HEK293 (cell line): Measurements from ENCODE around the gene PPM1N.

ENCODE experiments used
- AEBP2 ChIP-seq: fragments of 450-650 bp; formaldehyde crosslinking; IDR thresholded peaks from 2 replicates; pipeline ENCODE4 v1.5.1; 2016; ENCODE audit warnings: missing biosample characterization, missing genetic modification characterization, borderline replicate concordance
- BCL11A ChIP-seq: fragments of 450-650 bp; formaldehyde crosslinking; IDR thresholded peaks from 2 replicates; pipeline ENCODE4 v1.5.1; 2016; ENCODE audit warnings: low read depth, missing biosample characterization, missing genetic modification characterization
- CTCF ChIP-seq: fragments of 450-650 bp; formaldehyde crosslinking; IDR thresholded peaks from 2 replicates; pipeline ENCODE4 v1.5.1; 2016; ENCODE audit warnings: missing biosample characterization, missing genetic modification characterization
- HIC1 ChIP-seq: fragments of 450-650 bp; formaldehyde crosslinking; IDR thresholded peaks from 2 replicates; pipeline ENCODE4 v1.5.1; 2016; ENCODE audit warnings: missing biosample characterization, missing genetic modification characterization
- OVOL3 ChIP-seq: fragments of 450-650 bp; formaldehyde crosslinking; IDR thresholded peaks from 2 replicates; pipeline ENCODE4 v1.5.1; 2016; ENCODE audit warnings: missing biosample characterization, missing genetic modification characterization
- SP7 ChIP-seq: fragments of 450-650 bp; formaldehyde crosslinking; IDR thresholded peaks from 2 replicates; pipeline ENCODE4 v1.5.1; 2016; ENCODE audit warnings: missing biosample characterization, missing genetic modification characterization
- YY1 ChIP-seq: fragments of 450-650 bp; formaldehyde crosslinking; IDR thresholded peaks from 2 replicates; pipeline ENCODE4 v1.5.1; 2018; ENCODE audit warnings: missing biosample characterization, missing genetic modification characterization
- ZBTB44 ChIP-seq: fragments of 450-650 bp; IDR thresholded peaks from 2 replicates; pipeline ENCODE4 v1.5.1; 2018; ENCODE audit warnings: missing biosample characterization, mild to moderate bottlenecking, missing genetic modification characterization
- ZBTB6 ChIP-seq: fragments of 450-650 bp; formaldehyde crosslinking; IDR thresholded peaks from 2 replicates; pipeline ENCODE4 v1.5.1; 2017; ENCODE audit warnings: missing biosample characterization, missing genetic modification characterization
- ZFP69B ChIP-seq: fragments of 450-650 bp; formaldehyde crosslinking; IDR thresholded peaks from 2 replicates; pipeline ENCODE4 v1.5.1; 2016; ENCODE audit warnings: missing biosample characterization, missing genetic modification characterization
- ZNF24 ChIP-seq: fragments of 450-650 bp; formaldehyde crosslinking; IDR thresholded peaks from 2 replicates; pipeline ENCODE4 v1.5.1; 2016; ENCODE audit warnings: missing biosample characterization, missing genetic modification characterization
- ZNF324 ChIP-seq: fragments of 450-650 bp; formaldehyde crosslinking; IDR thresholded peaks from 2 replicates; pipeline ENCODE4 v1.5.1; 2016; ENCODE audit warnings: missing biosample characterization, missing genetic modification characterization
- ZNF398 ChIP-seq: fragments of 450-650 bp; formaldehyde crosslinking; IDR thresholded peaks from 2 replicates; pipeline ENCODE4 v1.5.1; 2017; ENCODE audit warnings: missing biosample characterization, missing genetic modification characterization
- ZNF433 ChIP-seq: fragments of 450-650 bp; formaldehyde crosslinking; IDR thresholded peaks from 2 replicates; pipeline ENCODE4 v1.5.1; 2016; ENCODE audit warnings: missing biosample characterization, missing genetic modification characterization, low read depth
- ZNF48 ChIP-seq: fragments of 450-650 bp; formaldehyde crosslinking; IDR thresholded peaks from 2 replicates; pipeline ENCODE4 v1.5.1; 2016; ENCODE audit warnings: missing biosample characterization, missing genetic modification characterization
- ZNF501 ChIP-seq: fragments of 450-650 bp; formaldehyde crosslinking; IDR thresholded peaks from 2 replicates; pipeline ENCODE4 v1.5.1; 2016; ENCODE audit warnings: missing biosample characterization, missing genetic modification characterization
- ZNF518A ChIP-seq: fragments of 450-650 bp; formaldehyde crosslinking; conservative IDR thresholded peaks from 2 replicates; pipeline ENCODE4 v1.5.1; 2016; ENCODE audit warnings: low read depth, missing biosample characterization, missing genetic modification characterization
- ZNF580 ChIP-seq: fragments of 450-650 bp; formaldehyde crosslinking; IDR thresholded peaks from 2 replicates; pipeline ENCODE4 v1.5.1; 2016; ENCODE audit warnings: missing biosample characterization, missing genetic modification characterization
- ZNF704 ChIP-seq: fragments of 450-650 bp; formaldehyde crosslinking; IDR thresholded peaks from 2 replicates; pipeline ENCODE4 v1.5.1; 2016; ENCODE audit warnings: missing biosample characterization, missing genetic modification characterization
- ZNF792 ChIP-seq: fragments of 450-650 bp; formaldehyde crosslinking; IDR thresholded peaks from 2 replicates; pipeline ENCODE4 v1.5.1; 2016; ENCODE audit warnings: missing biosample characterization, missing genetic modification characterization

Gene PPM1N

GRCh38 chr19:45468803-45469131 is 29.5 kb upstream of the PPM1N start (continued):
- TF ChIP-seq ZNF398 (peak; percentile 73), ZNF792 (tag by site-specific recombination) (no peak), ZNF433 (tag by site-specific recombination) (no peak), ZNF501 (0 out of 2 replicates have a peak, but pooled peaks have one; percentile 16), ZNF48 (no peak), ZFP69B (tag by site-specific recombination) (peak; percentile 19; the same call in 1 of the 2 replicates), SP7 (no peak), ZBTB44 (tag by site-specific recombination) (peak; percentile 73), BCL11A (tag by site-specific recombination) (no peak), ZNF580 (tag by site-specific recombination) (peak; percentile 81), YY1 (tag by site-specific recombination) (no peak), ZBTB6 (tag by site-specific recombination) (0 out of 2 replicates have a peak, but pooled peaks have one; percentile 20), OVOL3 (tag by site-specific recombination) (no peak), ZNF24 (peak; percentile 24; the same call in 1 of the 2 replicates), ZNF324 (0 out of 2 replicates have a peak, but pooled peaks have one; percentile 53), ZNF518A (tag by site-specific recombination) (no peak), HIC1 (tag by site-specific recombination) (0 out of 2 replicates have a peak, but pooled peaks have one; percentile 19), ZNF704 (tag by site-specific recombination) (no peak), CTCF (tag by site-specific recombination) (no peak), AEBP2 (tag by site-specific recombination) (no peak)
